HG03439 (cell line): ENCODE data around the gene CD74.

Experiments
- ATAC-seq: cut with Tn5 transposase; IDR thresholded peaks from one replicate; pipeline ENCODE4 v1.9.1; 2021; ENCODE audit warnings: mild to moderate bottlenecking, moderate library complexity; ENCODE audit not compliant: unreplicated experiment

Gene CD74

GRCh38 chr5:150410524-150411244, 2.0 kb downstream of the CD74 start:
- ATAC-seq: no peak

GRCh38 chr5:150409638-150410523, 2.8 kb downstream of the CD74 start:
- ATAC-seq: peak; percentile 25

GRCh38 chr5:150408231-150408943, 4.3 kb downstream of the CD74 start:
- ATAC-seq: no peak

GRCh38 chr5:150407096-150407720, 5.5 kb downstream of the CD74 start:
- ATAC-seq: no peak

- no peak for ATAC-seq
Measured at GRCh38 chr5:150406723-150407095, 6.0 kb downstream of the CD74 start.

GRCh38 chr5:150406103-150406722, 6.5 kb downstream of the CD74 start:
- ATAC-seq: no peak

- ATAC-seq: no peak
Measured at GRCh38 chr5:150404941-150405816, 7.5 kb downstream of the CD74 start.

- ATAC-seq: no peak
Measured at GRCh38 chr5:150404535-150404934, 8.2 kb downstream of the CD74 start.

- no peak for ATAC-seq
Measured at GRCh38 chr5:150404121-150404520, 8.6 kb downstream of the CD74 start.

- ATAC-seq: no peak
Measured at GRCh38 chr5:150402901-150403342, 9.8 kb downstream of the CD74 start.

GRCh38 chr5:150402229-150402773, 10.4 kb downstream of the CD74 start:
- ATAC-seq: no peak

GRCh38 chr5:150401376-150402228, 11.1 kb downstream of the CD74 start:
- no peak for ATAC-seq

- ATAC-seq: no peak
Measured at GRCh38 chr5:150401076-150401375, 11.7 kb downstream of the CD74 start.

GRCh38 chr5:150400316-150401075, 12.2 kb downstream of the CD74 start:
- no peak for ATAC-seq

- no peak for ATAC-seq
Measured at GRCh38 chr5:150399524-150400211, 13.0 kb downstream of the CD74 start.

GRCh38 chr5:150398722-150399523, 13.8 kb downstream of the CD74 start:
- peak; percentile 62 for ATAC-seq
